Measurements from ENCODE around the gene NFATC3. TPM values are rescaled to one million over a fixed set of nuclear protein-coding genes. Genes with fewer than 3 reads are reported as not detected.

NFATC3 gene
- total and polyA plus RNA-seq, 2 of the 8 experiments (the other 6 are each of a cell fraction or from before 2014, with no cell fraction given) = 17.6 to 34.5 TPM

GRCh38 chr16:68146585-68146984, 61.4 kb downstream of the NFATC3 start (continued):
- TF ChIP-seq CHD7 (IDR thresholded peaks at IDR 0.05; ENCODE audit: insufficient replicate concordance, low read length) (no peak), POLR2AphosphoS5 (IDR thresholded peaks at IDR 0.05; ENCODE audit: low read depth, low read length) (no peak), NRF1 (IDR thresholded peaks at IDR 0.05; ENCODE audit: low read depth, low read length) (no peak), KDM5A (IDR thresholded peaks at IDR 0.05; ENCODE audit: low read length) (no peak), POLR2A (IDR thresholded peaks at IDR 0.05; ENCODE audit: control extremely low read depth in 1 of 2, low read depth in 2 of 2, low read length in 2 of 2) (no peak), SP2 (IDR thresholded peaks at IDR 0.05; ENCODE audit: low read length) (no peak), E2F6 (IDR thresholded peaks at IDR 0.05) (no peak), HDAC2 (IDR thresholded peaks at IDR 0.05; ENCODE audit: borderline replicate concordance in 1 of 2, low read depth in 2 of 2, low read length in 2 of 2) (no peak), SP4 (IDR thresholded peaks at IDR 0.05; ENCODE audit: low read length) (no peak), NANOG (IDR thresholded peaks at IDR 0.05; ENCODE audit: insufficient read depth, low read depth, low read length, poor library complexity, severe bottlenecking) (no peak), BACH1 (IDR thresholded peaks at IDR 0.05; ENCODE audit: low read length) (no peak), SIRT6 (IDR thresholded peaks at IDR 0.05; ENCODE audit: low read length) (no peak)

Measured in H1 (cell line).